Neural cell (in vitro differentiated cells): ENCODE results near the gene KCNG3. TPM values are rescaled to one million over a fixed set of nuclear protein-coding genes. Genes with fewer than 3 reads are reported as not detected.

ENCODE experiments used
- H2AFZ ChIP-seq: fragments of 200-600, 300-800 bp; sonication (generic), shearing (Covaris generic); 2 replicates; pipeline ENCODE4 v1.6.0; 2014; ENCODE audit warnings: low read depth, mild to moderate bottlenecking, antibody characterized with exemption, low read length, moderate library complexity
- H3F3A ChIP-seq: fragments of 200-600 bp; shearing (Covaris generic); 2 replicates; pipeline ENCODE4 v1.6.1; 2016; ENCODE audit warnings: mild to moderate bottlenecking, moderate library complexity, mixed read lengths, antibody characterized with exemption, low read length; ENCODE audit not compliant: insufficient read depth, poor library complexity, severe bottlenecking
- H3K27ac ChIP-seq: fragments of 200-600, 300-800 bp; sonication (generic), shearing (Covaris generic); 2 replicates; pipeline ENCODE4 v1.5.1; 2014; ENCODE audit warnings: mild to moderate bottlenecking, low read length, moderate library complexity
- H3K27me3 ChIP-seq: fragments of 300-800, 200-600 bp; sonication (generic), shearing (Covaris generic); 2 replicates; pipeline ENCODE4 v1.6.0; 2014; ENCODE audit warnings: mild to moderate bottlenecking, low read depth, low read length, moderate library complexity; ENCODE audit not compliant: insufficient read depth
- H3K36me3 ChIP-seq: fragments of 300-800, 200-600 bp; sonication (generic), shearing (Covaris generic); 2 replicates; pipeline ENCODE4 v1.5.1; 2014; ENCODE audit warnings: mild to moderate bottlenecking, antibody characterized with exemption, low read length, moderate library complexity; ENCODE audit not compliant: insufficient read depth
- H3K4me2 ChIP-seq: fragments of 300-800, 200-600 bp; sonication (generic), shearing (Covaris generic); 2 replicates; pipeline ENCODE4 v1.6.0; 2014; ENCODE audit warnings: mild to moderate bottlenecking, low read length
- H3K4me3 ChIP-seq: fragments of 300-800, 200-600 bp; sonication (generic), shearing (Covaris generic); 2 replicates; pipeline ENCODE4 v1.5.1; 2014; ENCODE audit warnings: mild to moderate bottlenecking, low read length, moderate library complexity
- H3K79me2 ChIP-seq: fragments of 200-600 bp; shearing (Covaris generic); replicated peaks from 2 replicates; pipeline ENCODE4 v1.6.0; 2014; ENCODE audit warnings: mild to moderate bottlenecking, low read length, moderate library complexity; ENCODE audit not compliant: insufficient read depth
- H3K9ac ChIP-seq: fragments of 300-800, 200-600 bp; sonication (generic), shearing (Covaris generic); 2 replicates; pipeline ENCODE4 v1.6.1; 2016; ENCODE audit warnings: mild to moderate bottlenecking, low read length, mixed read lengths
- H3K9me2 ChIP-seq: fragments of 200-600 bp; shearing (Covaris generic); 2 replicates; pipeline ENCODE4 v1.6.1; 2016; ENCODE audit warnings: mild to moderate bottlenecking, low read length, mixed read lengths; ENCODE audit not compliant: insufficient read depth
- H3K9me3 ChIP-seq: fragments of 200-600, 300-800 bp; sonication (generic), shearing (Covaris generic); 2 replicates; pipeline ENCODE4 v1.6.1; 2016; ENCODE audit warnings: mild to moderate bottlenecking, mixed run types, low read length, moderate library complexity, mixed read lengths
- H4K20me1 ChIP-seq: fragments of 200-600 bp; shearing (Covaris generic); 2 replicates; pipeline ENCODE4 v1.6.1; 2016; ENCODE audit warnings: mild to moderate bottlenecking, mixed run types; ENCODE audit not compliant: insufficient read depth
- CTCF ChIP-seq: fragments of 450-650 bp; IDR thresholded peaks from 2 replicates; pipeline ENCODE4 v1.5.1; 2014; ENCODE audit warnings: antibody characterized with exemption, mild to moderate bottlenecking, moderate library complexity; ENCODE audit not compliant: poor library complexity, severe bottlenecking
- EP300 ChIP-seq: fragments of 450-650 bp; conservative IDR thresholded peaks from 2 replicates; pipeline ENCODE4 v1.6.1; 2014; ENCODE audit warnings: antibody characterized with exemption, mild to moderate bottlenecking, moderate library complexity; ENCODE audit not compliant: poor library complexity, severe bottlenecking
- EZH2 ChIP-seq: fragments of 200-600, 300-800 bp; shearing (Covaris generic), sonication (generic); IDR thresholded peaks from 2 replicates; pipeline ENCODE4 v1.6.1; 2014; ENCODE audit warnings: antibody characterized with exemption, low read length, borderline replicate concordance, mild to moderate bottlenecking; ENCODE audit not compliant: insufficient read depth, poor library complexity, severe bottlenecking
- MXI1 ChIP-seq: fragments of 450-650 bp; conservative IDR thresholded peaks from 2 replicates; pipeline ENCODE4 v1.6.1; 2014; ENCODE audit warnings: antibody characterized with exemption, mild to moderate bottlenecking; ENCODE audit not compliant: poor library complexity, severe bottlenecking
- POLR2AphosphoS5 ChIP-seq: IDR thresholded peaks from 2 replicates; pipeline ENCODE4 v1.6.1; 2012
- RAD21 ChIP-seq: fragments of 450-650 bp; conservative IDR thresholded peaks from 2 replicates; pipeline ENCODE4 v1.6.1; 2014; ENCODE audit warnings: antibody characterized with exemption, mild to moderate bottlenecking, moderate library complexity
- REST ChIP-seq: IDR thresholded peaks from 2 replicates; pipeline ENCODE4 v1.6.1; 2012; ENCODE audit warnings: borderline replicate concordance
- SMC3 ChIP-seq: fragments of 450-650 bp; conservative IDR thresholded peaks from 2 replicates; pipeline ENCODE4 v1.6.1; 2014; ENCODE audit warnings: antibody characterized with exemption, mild to moderate bottlenecking, moderate library complexity; ENCODE audit not compliant: poor library complexity
- TAF1 ChIP-seq: IDR thresholded peaks from 2 replicates; pipeline ENCODE4 v1.6.1; 2012; ENCODE audit warnings: low read depth
- polyA plus RNA-seq: library from polyadenylated mRNA; depleted of rRNA; stranded (reverse); fragments of >200 nt; gene quantifications from 2 replicates; pipeline ENCODE4 v1.2.3, GENCODE V29; 2014

Gene KCNG3
- polyA plus RNA-seq, 1 donor from 2014 or later: 0.74 TPM

DNA sequence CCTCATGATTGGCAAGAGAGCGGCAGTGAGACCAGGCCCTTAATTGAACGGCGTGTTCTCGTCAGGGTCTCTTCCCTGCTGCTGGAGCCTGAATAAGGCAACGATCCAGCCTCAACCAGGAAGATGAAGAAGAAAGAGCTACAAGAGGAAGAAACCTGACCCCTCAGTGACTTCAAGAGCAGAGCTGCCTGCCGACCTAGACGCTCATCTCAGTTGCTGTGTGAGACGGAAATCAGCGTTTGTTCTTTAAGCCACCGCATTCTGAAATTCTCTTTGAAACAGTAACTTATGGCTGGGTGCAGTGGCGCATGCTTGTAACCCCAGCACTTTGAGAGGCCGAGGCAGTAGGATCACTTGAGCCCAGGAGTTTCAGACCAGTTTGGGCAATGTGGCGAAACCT, 29.6 kb upstream of the KCNG3 start:
- Histone ChIP-seq H3F3A (no peaks in the 10 kb centered on the region), H4K20me1 (no peaks in the 10 kb centered on the region), H3K4me2 (no peak overlapping the region), H3K36me3 (no peaks in the 10 kb centered on the region), H3K9me2 (no peaks in the 10 kb centered on the region), H2AFZ (no peak overlapping the region), H3K9me3 (no peaks in the 10 kb centered on the region), H3K9ac (no peak overlapping the region), H3K4me3 (no peak overlapping the region), H3K27ac (no peak overlapping the region), H3K27me3 (no peaks in the 10 kb centered on the region), H3K79me2 (no peaks in the 10 kb centered on the region)
- no peak for TF ChIP-seq EP300
- TF ChIP-seq TAF1: no peak
- TF ChIP-seq RAD21: no peak
- TF ChIP-seq SMC3: no peak
- TF ChIP-seq CTCF: no peak
- no peak for TF ChIP-seq MXI1
- TF ChIP-seq POLR2AphosphoS5: no peak
- no peak for TF ChIP-seq EZH2
- TF ChIP-seq REST: no peak

DNA sequence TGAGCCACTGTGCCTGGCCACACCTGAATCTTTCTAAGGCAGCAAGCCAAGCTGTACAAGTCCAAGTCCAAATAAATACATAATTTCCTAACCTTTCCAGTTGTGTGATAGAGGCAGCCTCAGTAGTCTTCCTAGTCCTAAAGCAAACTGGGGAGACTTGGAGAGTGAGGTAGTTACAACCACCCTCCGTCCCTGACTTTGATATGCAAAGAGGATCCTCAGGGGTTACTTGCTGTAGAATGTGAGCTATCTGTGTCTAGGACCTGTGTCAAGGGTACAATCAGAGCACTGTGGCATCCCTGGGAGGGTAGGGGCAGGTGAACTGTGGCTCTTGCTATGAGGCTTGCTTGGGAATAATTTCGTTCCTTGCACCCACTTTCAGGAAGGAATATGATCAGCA, 28.3 kb upstream of the KCNG3 start:
- Histone ChIP-seq H3K4me2 (no peak overlapping the region), H3K36me3 (no peaks in the 10 kb centered on the region), H3K9me3 (no peaks in the 10 kb centered on the region), H3F3A (no peaks in the 10 kb centered on the region), H3K4me3 (no peak overlapping the region), H3K27ac (no peak overlapping the region), H3K79me2 (no peaks in the 10 kb centered on the region), H3K27me3 (no peaks in the 10 kb centered on the region), H3K9me2 (no peaks in the 10 kb centered on the region), H2AFZ (no peak overlapping the region), H3K9ac (no peak overlapping the region), H4K20me1 (no peaks in the 10 kb centered on the region)
- no peak for TF ChIP-seq EZH2
- TF ChIP-seq CTCF: no peak
- no peak for TF ChIP-seq EP300
